Peyer's patch (tissue), 4 donors: ENCODE data around the gene MIEF2.

Experiments
- POLR2A ChIP-seq, 2 donors: fragments of 450-650 bp; IDR thresholded peaks; one replicate each; pipeline ENCODE4 v1.5.1; 2017; ENCODE audit warnings: antibody characterized with exemption in 2 of 2, mild to moderate bottlenecking in 2 of 2, moderate library complexity in 2 of 2
- TF ChIP-seq, protein P1 (sequence below), 6 experiments: fragments of 450-650 bp in 4 of 6; fragments of 200-600 bp in 2 of 6; sonication (generic) in 1 of 6; IDR thresholded peaks; one replicate each; pipeline ENCODE4 v1.5.1; 2017 to 2019; ENCODE audit warnings: antibody characterized with exemption in 6 of 6, mild to moderate bottlenecking in 3 of 6, moderate library complexity in 1 of 6

GRCh38 chr17:18251204-18251603 is 9.3 kb upstream of the MIEF2 start:
- TF ChIP-seq, protein P1, sequence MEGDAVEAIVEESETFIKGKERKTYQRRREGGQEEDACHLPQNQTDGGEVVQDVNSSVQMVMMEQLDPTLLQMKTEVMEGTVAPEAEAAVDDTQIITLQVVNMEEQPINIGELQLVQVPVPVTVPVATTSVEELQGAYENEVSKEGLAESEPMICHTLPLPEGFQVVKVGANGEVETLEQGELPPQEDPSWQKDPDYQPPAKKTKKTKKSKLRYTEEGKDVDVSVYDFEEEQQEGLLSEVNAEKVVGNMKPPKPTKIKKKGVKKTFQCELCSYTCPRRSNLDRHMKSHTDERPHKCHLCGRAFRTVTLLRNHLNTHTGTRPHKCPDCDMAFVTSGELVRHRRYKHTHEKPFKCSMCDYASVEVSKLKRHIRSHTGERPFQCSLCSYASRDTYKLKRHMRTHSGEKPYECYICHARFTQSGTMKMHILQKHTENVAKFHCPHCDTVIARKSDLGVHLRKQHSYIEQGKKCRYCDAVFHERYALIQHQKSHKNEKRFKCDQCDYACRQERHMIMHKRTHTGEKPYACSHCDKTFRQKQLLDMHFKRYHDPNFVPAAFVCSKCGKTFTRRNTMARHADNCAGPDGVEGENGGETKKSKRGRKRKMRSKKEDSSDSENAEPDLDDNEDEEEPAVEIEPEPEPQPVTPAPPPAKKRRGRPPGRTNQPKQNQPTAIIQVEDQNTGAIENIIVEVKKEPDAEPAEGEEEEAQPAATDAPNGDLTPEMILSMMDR (IDR thresholded peaks at IDR 0.05) = no peak
- TF ChIP-seq POLR2A (IDR thresholded peaks at IDR 0.05) = no peak
